Hepatocyte (in vitro differentiated cells): Measurements from ENCODE around the gene PIGL.

Source experiments
- CTCF ChIP-seq: fragments of 200-600 bp; sonication (generic); IDR thresholded peaks from 2 replicates; pipeline ENCODE4 v1.5.1; 2016; ENCODE audit warnings: antibody characterized with exemption, mild to moderate bottlenecking; ENCODE audit not compliant: poor library complexity
- EZH2 ChIP-seq: fragments of 200-600 bp; sonication (generic); IDR thresholded peaks from 2 replicates; pipeline ENCODE4 v1.6.1; 2016; ENCODE audit warnings: antibody characterized with exemption, mild to moderate bottlenecking, borderline replicate concordance
- EZH2phosphoT487 ChIP-seq: fragments of 200-600 bp; sonication (generic); IDR thresholded peaks from one replicate; pipeline ENCODE4 v1.6.1; 2018; ENCODE audit warnings: antibody characterized with exemption, mild to moderate bottlenecking, low read depth, moderate library complexity; ENCODE audit not compliant: unreplicated experiment, severe bottlenecking

GRCh38 chr17:16371742-16372141 lies 154.7 kb downstream of the PIGL start:
- TF ChIP-seq CTCF: no peak
- TF ChIP-seq EZH2: no peak
- no peak for TF ChIP-seq EZH2phosphoT487
